Tibial nerve (tissue), 4 donors: ENCODE data around the gene LYRM9. TPM values are rescaled to one million over a fixed set of nuclear protein-coding genes. Genes with fewer than 3 reads are reported as not detected.
"Not testable (repeated sequence)": the region's sequence is repeated elsewhere in the genome, so short reads cannot be mapped to it uniquely, and the experiment has no call there.

Experiments used
- DNase-seq, 2 donors: peaks; one replicate each; pipeline ENCODE4 v3.0.0-alpha.2; 2019; ENCODE audit warnings: low spot score in 2 of 2
- H3K27ac ChIP-seq, 4 donors: fragments of 200-600 bp; sonication (generic) in 3 of 4; one replicate each; pipeline ENCODE4 v1.5.1; 2017 to 2019; ENCODE audit warnings: mild to moderate bottlenecking in 1 of 4
- H3K27me3 ChIP-seq, 2 donors: fragments of 200-600 bp; sonication (generic) in 1 of 2; one replicate each; pipeline versions ENCODE4 v1.5.1 to v1.6.0; 2017 to 2019
- H3K36me3 ChIP-seq, 3 donors: fragments of 200-600 bp; sonication (generic); one replicate each; pipeline ENCODE4 v1.5.1; 2018 to 2019
- H3K4me1 ChIP-seq, 4 donors: fragments of 200-600 bp; sonication (generic) in 3 of 4; one replicate each; pipeline ENCODE4 v1.5.1; 2017 to 2019
- H3K4me3 ChIP-seq, 4 donors: fragments of 200-600 bp; sonication (generic) in 3 of 4; one replicate each; pipeline ENCODE4 v1.5.1; 2017 to 2019; ENCODE audit warnings: mild to moderate bottlenecking in 1 of 4, moderate library complexity in 1 of 4
- H3K9me3 ChIP-seq, 4 donors: fragments of 200-600 bp; sonication (generic) in 3 of 4; one replicate each; pipeline ENCODE4 v1.5.1; 2017 to 2019
- EP300 ChIP-seq, 2 donors: sonication (generic); formaldehyde crosslinking; IDR thresholded peaks; one replicate each; pipeline ENCODE4 v1.6.1; 2017; ENCODE audit warnings: antibody characterized with exemption in 2 of 2, mild to moderate bottlenecking in 1 of 2
- POLR2A ChIP-seq, 2 donors: fragments of 450-650 bp; IDR thresholded peaks; one replicate each; pipeline ENCODE4 v1.6.1; 2017; ENCODE audit warnings: antibody characterized with exemption in 2 of 2, mild to moderate bottlenecking in 2 of 2, moderate library complexity in 2 of 2
- WGBS, 2 donors: methylation state at CpG; one replicate each; pipeline ENCODE4 v1.1.5; 2018; 5-methylcytosine and 5-hydroxymethylcytosine counted together
- total RNA-seq, 4 donors: library from RNA; depleted of rRNA; stranded (reverse); fragments of >200 nt; gene quantifications; one replicate each; pipeline ENCODE4 v1.1.0, GENCODE V29; 2016
- TF ChIP-seq, protein P1 (sequence below), 5 experiments: fragments of 200-600 bp in 3 of 5; fragments of 450-650 bp in 2 of 5; sonication (generic) in 3 of 5; IDR thresholded peaks; one replicate each; pipeline ENCODE4 v1.5.1; 2016 to 2019; ENCODE audit warnings: antibody characterized with exemption in 5 of 5, mild to moderate bottlenecking in 3 of 5, moderate library complexity in 2 of 5

The LYRM9 gene
- total RNA-seq, 4 donors from 2014 or later: 34.1 to 49.6 (median 37.7) TPM

DNA sequence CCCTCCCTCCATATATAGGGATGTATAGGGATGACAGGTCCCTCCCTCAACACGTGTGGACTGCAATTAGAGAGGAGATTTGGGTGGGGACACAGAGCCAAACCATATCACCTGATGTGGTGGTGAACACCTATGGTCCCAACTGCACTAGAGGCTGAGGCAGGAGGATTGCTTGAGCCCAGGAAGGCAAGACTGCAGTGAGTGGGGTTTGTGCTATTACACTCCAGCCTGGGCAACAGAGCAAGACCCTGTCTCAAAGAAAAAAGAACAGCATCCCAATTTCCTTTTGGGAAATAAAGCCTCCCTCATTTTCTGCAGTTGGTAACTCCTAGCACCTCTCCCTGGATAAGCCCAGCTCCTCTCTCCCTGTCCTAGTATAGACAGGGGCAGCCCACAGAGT is 23.8 kb upstream of the LYRM9 start:
- Histone ChIP-seq H3K27ac (no peak overlapping the region), H3K27me3 (no peaks in the 10 kb centered on the region), H3K4me3 (no peak overlapping the region), H3K9me3 (no peaks in the 10 kb centered on the region), H3K4me1 (no peaks in the 10 kb centered on the region), H3K36me3 (no peaks in the 10 kb centered on the region)
- TF ChIP-seq, protein P1, sequence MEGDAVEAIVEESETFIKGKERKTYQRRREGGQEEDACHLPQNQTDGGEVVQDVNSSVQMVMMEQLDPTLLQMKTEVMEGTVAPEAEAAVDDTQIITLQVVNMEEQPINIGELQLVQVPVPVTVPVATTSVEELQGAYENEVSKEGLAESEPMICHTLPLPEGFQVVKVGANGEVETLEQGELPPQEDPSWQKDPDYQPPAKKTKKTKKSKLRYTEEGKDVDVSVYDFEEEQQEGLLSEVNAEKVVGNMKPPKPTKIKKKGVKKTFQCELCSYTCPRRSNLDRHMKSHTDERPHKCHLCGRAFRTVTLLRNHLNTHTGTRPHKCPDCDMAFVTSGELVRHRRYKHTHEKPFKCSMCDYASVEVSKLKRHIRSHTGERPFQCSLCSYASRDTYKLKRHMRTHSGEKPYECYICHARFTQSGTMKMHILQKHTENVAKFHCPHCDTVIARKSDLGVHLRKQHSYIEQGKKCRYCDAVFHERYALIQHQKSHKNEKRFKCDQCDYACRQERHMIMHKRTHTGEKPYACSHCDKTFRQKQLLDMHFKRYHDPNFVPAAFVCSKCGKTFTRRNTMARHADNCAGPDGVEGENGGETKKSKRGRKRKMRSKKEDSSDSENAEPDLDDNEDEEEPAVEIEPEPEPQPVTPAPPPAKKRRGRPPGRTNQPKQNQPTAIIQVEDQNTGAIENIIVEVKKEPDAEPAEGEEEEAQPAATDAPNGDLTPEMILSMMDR (IDR thresholded peaks at IDR 0.05): no peak
- TF ChIP-seq POLR2A (IDR thresholded peaks at IDR 0.05) (no peak), EP300 (IDR thresholded peaks at IDR 0.05) (no peak)
- 25 to 75% methylated on average over 1 of the region's 1 CpG for WGBS, 2 donors
- no peak for DNase-seq

DNA sequence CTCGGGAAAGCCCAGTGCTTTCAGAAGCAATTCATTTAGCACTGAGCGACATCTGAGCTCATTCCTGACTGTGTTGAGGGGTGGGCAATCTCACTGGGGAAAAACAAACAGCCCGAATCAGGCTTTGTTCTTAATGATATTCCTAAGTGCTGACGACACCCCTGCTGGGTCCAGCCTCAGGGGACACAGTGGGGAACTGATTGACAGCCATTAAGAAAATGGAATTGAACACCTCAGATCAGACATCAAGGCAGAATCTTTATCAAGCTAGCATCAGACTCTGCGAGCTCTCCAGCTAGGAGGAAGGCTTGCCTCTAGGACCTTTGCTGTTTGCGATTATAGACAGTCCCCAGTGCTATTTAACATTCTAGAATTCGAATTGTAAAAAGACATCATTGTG is 22.5 kb upstream of the LYRM9 start:
- no peak for DNase-seq
- H3K27me3 ChIP-seq: no peaks in the 10 kb centered on the region
- no peaks in the 10 kb centered on the region for H3K36me3 ChIP-seq
- no peak for TF ChIP-seq EP300 (IDR thresholded peaks at IDR 0.05)
- TF ChIP-seq POLR2A (IDR thresholded peaks at IDR 0.05): no peak
- TF ChIP-seq, protein P1 (IDR thresholded peaks at IDR 0.05): no peak
- WGBS, 2 donors: 34 to 41% methylated on average over 7 of the region's 7 CpGs
- H3K27ac ChIP-seq: no peak overlapping the region
- no peaks in the 10 kb centered on the region for H3K4me1 ChIP-seq
- no peaks in the 10 kb centered on the region for H3K9me3 ChIP-seq
- H3K4me3 ChIP-seq: no peak overlapping the region

DNA sequence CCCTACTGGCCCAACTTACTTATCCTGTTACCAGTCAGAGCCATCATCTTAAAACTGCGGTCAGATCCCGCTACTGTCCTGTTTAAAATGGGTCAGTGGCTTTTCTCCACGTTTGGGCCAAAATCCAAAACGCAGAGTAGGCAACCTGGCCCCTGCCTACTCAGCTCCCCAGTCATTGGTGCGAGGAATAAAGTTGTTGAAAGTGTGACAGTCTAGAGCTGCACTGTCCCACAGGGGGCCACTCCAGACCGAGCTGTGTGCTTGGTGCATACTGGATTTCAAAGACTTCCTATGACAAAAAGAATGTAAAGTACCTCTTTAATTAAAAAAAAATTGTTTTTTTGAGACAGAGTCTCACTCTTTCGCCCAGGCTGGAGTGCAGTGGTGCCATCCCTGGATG is 21.2 kb upstream of the LYRM9 start:
- Histone ChIP-seq H3K27me3 (no peaks in the 10 kb centered on the region), H3K9me3 (no peaks in the 10 kb centered on the region), H3K4me3 (no peak overlapping the region), H3K27ac (no peak overlapping the region), H3K4me1 (no peaks in the 10 kb centered on the region), H3K36me3 (no peaks in the 10 kb centered on the region)
- no peak for DNase-seq
- 75 to 78% methylated on average over 7 of the region's 7 CpGs for WGBS, 2 donors
- TF ChIP-seq, protein P1 (IDR thresholded peaks at IDR 0.05): no peak
- no peak for TF ChIP-seq POLR2A (IDR thresholded peaks at IDR 0.05)
- TF ChIP-seq EP300 (IDR thresholded peaks at IDR 0.05): no peak

DNA sequence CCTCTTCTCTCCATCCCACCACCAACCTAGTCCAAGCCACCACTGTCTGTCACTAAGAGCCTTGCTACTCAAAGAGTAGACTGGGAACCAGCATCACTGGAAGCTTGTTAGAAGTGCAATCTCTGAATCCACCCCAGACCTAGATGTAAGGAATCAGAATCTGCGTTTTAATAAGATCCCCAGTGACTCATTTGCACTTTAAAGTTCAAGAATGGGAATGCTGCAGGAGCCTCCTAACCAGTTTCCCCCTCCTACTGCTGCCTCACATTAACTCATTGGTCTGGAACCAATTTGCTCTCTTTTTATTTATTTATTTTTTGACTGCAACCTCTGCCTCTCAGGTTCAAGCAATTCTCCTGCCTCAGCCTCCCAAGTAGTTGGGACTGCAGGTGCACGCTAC is 19.8 kb upstream of the LYRM9 start:
- no peaks in the 10 kb centered on the region for H3K4me1 ChIP-seq
- H3K36me3 ChIP-seq: no peaks in the 10 kb centered on the region
- TF ChIP-seq EP300 (IDR thresholded peaks at IDR 0.05): no peak
- no peak for TF ChIP-seq POLR2A (IDR thresholded peaks at IDR 0.05)
- TF ChIP-seq, protein P1 (IDR thresholded peaks at IDR 0.05): no peak
- H3K9me3 ChIP-seq: no peaks in the 10 kb centered on the region
- 44 to 46% methylated on average over 2 of the region's 2 CpGs for WGBS, 2 donors
- no peak for DNase-seq
- no peak overlapping the region for H3K4me3 ChIP-seq
- no peak overlapping the region for H3K27ac ChIP-seq
- no peaks in the 10 kb centered on the region for H3K27me3 ChIP-seq

DNA sequence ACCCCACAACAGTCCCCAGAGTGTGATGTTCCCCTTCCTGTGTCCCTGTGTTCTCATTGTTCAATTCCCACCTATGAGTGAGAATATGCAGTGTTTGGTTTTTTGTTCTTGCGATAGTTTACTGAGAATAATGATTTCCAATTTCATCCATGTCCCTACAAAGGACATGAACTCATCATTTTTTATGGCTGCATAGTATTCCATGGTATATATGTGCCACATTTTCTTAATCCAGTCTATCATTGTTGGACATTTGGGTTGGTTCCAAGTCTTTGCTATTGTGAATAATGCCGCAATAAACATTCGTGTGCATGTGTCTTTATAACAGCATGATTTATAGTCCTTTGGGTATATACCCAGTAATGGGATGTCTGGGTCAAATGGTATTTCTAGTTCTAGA is 19.1 kb upstream of the LYRM9 start:
- WGBS, 2 donors: 70 to 76% methylated on average over 2 to 3 of the region's 3 CpGs
- not testable (repeated sequence) for H3K4me1 ChIP-seq, DNase-seq, H3K27me3 ChIP-seq, H3K4me3 ChIP-seq, H3K27ac ChIP-seq, H3K9me3 ChIP-seq, H3K36me3 ChIP-seq

DNA sequence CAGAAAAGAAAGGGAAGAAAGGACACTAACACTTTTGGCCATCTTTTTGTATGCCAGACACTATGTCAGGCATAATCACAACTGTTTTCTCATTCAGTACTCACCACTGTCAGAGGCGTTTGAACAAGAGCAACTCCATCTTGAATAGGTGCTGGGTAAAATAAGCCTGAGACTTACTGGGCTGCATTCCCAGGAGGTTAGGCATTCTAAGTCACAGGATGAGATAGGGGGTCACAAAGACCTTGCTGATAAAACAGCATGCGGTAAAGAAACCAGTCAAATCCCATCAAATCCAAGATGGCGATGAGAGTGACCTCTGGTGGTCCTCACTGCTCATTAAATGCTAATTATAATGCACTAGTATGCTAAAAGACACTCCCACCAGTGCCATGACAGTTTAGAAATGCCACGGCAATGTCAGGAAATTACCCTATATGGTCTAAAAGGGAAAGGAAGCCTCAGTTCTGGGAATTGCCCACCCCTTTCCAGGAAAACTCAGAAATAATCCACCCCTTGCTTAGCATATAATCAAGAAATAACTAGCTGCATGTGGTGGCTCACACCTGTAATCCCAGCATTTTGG is 14.9 kb upstream of the LYRM9 start:
- Histone ChIP-seq H3K27ac (no peak overlapping the region), H3K36me3 (no peaks in the 10 kb centered on the region), H3K9me3 (no peaks in the 10 kb centered on the region), H3K4me3 (no peak overlapping the region), H3K27me3 (no peaks in the 10 kb centered on the region), H3K4me1 (no peaks in the 10 kb centered on the region)
- TF ChIP-seq, protein P1 (IDR thresholded peaks at IDR 0.05): no peak
- no peak for TF ChIP-seq EP300 (IDR thresholded peaks at IDR 0.05)
- no peak for DNase-seq
- 73 to 80% methylated on average over 4 of the region's 4 CpGs for WGBS, 2 donors
